ENCODE results near the gene ESR1.
A peak's percentile ranks its signal among the peaks of the same experiment; 100 is the strongest.

ESR1 gene

DNA sequence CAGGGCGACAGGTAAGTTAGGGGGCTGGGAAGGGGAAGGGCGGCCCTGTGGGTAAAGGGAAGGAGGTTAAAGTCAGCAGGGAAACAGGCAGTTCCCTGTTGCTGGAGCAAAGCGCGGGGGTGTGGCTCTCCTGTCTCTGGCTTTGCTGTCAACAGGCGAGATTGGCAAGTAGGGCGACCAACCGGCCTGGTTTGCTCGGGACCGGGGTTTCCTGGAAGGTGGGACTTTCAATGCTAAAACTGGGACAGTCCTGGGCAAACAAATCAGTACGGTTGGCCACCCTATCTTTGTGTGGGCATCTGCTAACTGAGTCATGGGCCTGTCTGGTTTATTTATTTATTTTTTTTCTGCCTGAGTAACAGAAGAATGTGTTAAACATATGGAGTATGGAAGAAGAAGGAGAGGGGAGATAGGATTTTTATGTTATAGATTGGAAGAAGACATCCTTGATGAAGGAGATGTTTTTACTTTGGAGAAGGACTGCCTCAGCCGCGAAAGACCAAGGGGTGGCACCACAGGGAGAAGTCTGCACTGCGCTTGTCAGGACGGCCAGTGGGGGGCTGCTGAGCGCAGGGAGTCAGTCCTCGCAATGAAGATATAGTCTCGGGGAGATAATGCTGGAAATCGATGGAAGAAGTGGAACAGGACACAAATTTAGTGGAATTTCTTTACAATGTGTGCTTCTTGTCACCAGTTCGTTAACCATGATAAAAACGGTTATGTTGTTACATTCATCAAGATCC is 43.4 kb upstream of the ESR1 start:
- no peak overlapping the region for H3K4me3 ChIP-seq (ENCODE audit: low read depth, low read length)
- no peak overlapping the region for H3K27ac ChIP-seq
- TF ChIP-seq, protein P1, sequence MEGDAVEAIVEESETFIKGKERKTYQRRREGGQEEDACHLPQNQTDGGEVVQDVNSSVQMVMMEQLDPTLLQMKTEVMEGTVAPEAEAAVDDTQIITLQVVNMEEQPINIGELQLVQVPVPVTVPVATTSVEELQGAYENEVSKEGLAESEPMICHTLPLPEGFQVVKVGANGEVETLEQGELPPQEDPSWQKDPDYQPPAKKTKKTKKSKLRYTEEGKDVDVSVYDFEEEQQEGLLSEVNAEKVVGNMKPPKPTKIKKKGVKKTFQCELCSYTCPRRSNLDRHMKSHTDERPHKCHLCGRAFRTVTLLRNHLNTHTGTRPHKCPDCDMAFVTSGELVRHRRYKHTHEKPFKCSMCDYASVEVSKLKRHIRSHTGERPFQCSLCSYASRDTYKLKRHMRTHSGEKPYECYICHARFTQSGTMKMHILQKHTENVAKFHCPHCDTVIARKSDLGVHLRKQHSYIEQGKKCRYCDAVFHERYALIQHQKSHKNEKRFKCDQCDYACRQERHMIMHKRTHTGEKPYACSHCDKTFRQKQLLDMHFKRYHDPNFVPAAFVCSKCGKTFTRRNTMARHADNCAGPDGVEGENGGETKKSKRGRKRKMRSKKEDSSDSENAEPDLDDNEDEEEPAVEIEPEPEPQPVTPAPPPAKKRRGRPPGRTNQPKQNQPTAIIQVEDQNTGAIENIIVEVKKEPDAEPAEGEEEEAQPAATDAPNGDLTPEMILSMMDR (IDR thresholded peaks at IDR 0.05; ENCODE audit: low read depth, low read length), result peak; percentile 85
- H3K27me3 ChIP-seq (ENCODE audit: insufficient read depth, low read depth, severe bottlenecking), result no peaks in the 10 kb centered on the region
- DNase-seq, result peak; percentile 80
- H3K36me3 ChIP-seq, result no peaks in the 10 kb centered on the region
- H3K9me3 ChIP-seq (ENCODE audit: severe bottlenecking), result no peaks in the 10 kb centered on the region

DNA sequence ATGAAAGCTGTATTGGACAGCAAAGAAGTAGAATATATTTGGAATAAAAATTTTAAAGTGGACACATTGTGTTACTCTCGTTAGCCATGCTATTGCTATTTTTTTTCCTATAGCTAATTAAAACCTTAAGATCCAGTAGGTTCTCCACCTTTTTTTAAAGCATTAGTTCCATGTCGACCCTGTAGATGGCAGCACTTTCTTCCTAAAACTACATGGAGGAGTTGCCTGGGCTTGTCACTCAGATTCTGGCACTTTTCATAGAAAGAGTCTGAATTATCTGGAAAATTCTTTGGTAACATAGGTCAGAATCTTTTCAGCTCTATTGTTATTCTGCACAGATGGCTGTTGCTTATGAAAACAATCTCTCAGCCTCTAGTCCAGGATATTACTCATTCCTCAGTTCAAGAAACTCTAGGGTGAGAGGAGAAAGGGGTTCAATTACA is 42.0 kb upstream of the ESR1 start:
- Histone ChIP-seq H3K4me3 (ENCODE audit: low read depth, low read length) (no peak overlapping the region), H3K27me3 (ENCODE audit: insufficient read depth, low read depth, severe bottlenecking) (no peaks in the 10 kb centered on the region), H3K9me3 (ENCODE audit: severe bottlenecking) (no peaks in the 10 kb centered on the region), H3K36me3 (no peaks in the 10 kb centered on the region), H3K27ac (peak overlapping the region; percentile 34; the same call in 1 of the 2 replicates)
- DNase-seq, result peak; percentile 57
- TF ChIP-seq, protein P1 (IDR thresholded peaks at IDR 0.05; ENCODE audit: low read depth, low read length), result peak; percentile 38

DNA sequence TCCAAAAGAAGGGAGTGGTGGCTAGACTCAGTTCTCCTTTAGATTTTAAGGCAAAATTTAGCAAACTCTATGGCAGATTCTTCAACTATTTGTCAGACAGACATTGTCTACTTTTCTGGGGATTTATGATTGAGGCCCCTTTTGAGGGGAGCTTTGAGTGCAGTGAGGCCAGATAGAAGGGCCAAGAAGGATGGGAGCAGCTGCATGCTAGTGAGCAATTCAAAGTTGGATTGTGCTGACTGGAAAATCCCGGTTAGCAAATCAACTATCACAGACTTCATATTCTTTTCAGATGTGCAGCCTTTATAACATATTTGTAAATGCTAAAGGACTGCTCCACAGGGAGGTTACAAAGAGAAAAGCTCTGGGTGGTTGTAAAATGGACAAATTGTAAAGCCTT is 35.0 kb upstream of the ESR1 start:
- TF ChIP-seq, protein P1 (IDR thresholded peaks at IDR 0.05; ENCODE audit: low read depth, low read length), result no peak
- no peak for DNase-seq
- no peaks in the 10 kb centered on the region for H3K36me3 ChIP-seq
- no peak overlapping the region for H3K27ac ChIP-seq
- H3K9me3 ChIP-seq (ENCODE audit: severe bottlenecking), result no peaks in the 10 kb centered on the region
- H3K4me3 ChIP-seq (ENCODE audit: low read depth, low read length), result no peak overlapping the region
- H3K27me3 ChIP-seq (ENCODE audit: insufficient read depth, low read depth, severe bottlenecking), result no peaks in the 10 kb centered on the region

DNA sequence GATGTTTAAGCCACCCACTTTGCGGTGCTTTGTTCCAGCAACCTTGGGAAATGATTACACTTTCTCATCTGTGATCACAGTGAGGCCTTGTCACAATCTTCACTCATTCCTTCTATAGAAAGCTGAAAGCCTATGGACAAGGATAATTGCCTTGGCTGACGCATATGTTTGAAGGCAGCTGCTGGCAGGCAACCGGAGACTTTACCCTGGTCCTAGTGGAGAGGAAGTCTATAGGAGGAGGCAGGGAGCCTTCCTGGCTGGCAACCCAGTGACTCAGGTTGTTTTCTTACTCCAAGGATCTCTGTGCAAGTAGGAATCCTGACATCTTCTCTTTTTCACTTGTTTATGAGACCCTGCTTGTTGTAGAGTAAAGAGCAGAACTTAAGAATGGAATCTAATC is 34.1 kb upstream of the ESR1 start:
- H3K27ac ChIP-seq, result no peak overlapping the region
- TF ChIP-seq, protein P1 (IDR thresholded peaks at IDR 0.05; ENCODE audit: low read depth, low read length), result no peak
- no peaks in the 10 kb centered on the region for H3K36me3 ChIP-seq
- no peak for DNase-seq
- H3K4me3 ChIP-seq (ENCODE audit: low read depth, low read length), result no peak overlapping the region
- no peaks in the 10 kb centered on the region for H3K27me3 ChIP-seq (ENCODE audit: insufficient read depth, low read depth, severe bottlenecking)
- no peaks in the 10 kb centered on the region for H3K9me3 ChIP-seq (ENCODE audit: severe bottlenecking)

- no peak overlapping the region for H3K27ac ChIP-seq
- no peak overlapping the region for H3K4me3 ChIP-seq (ENCODE audit: low read depth, low read length)
- no peaks in the 10 kb centered on the region for H3K9me3 ChIP-seq (ENCODE audit: severe bottlenecking)
- no peaks in the 10 kb centered on the region for H3K27me3 ChIP-seq (ENCODE audit: insufficient read depth, low read depth, severe bottlenecking)
- no peak for DNase-seq
- H3K36me3 ChIP-seq, result no peaks in the 10 kb centered on the region
- TF ChIP-seq, protein P1 (IDR thresholded peaks at IDR 0.05; ENCODE audit: low read depth, low read length), result no peak
Observed at GRCh38 chr6:151782560-151782959, 24.9 kb upstream of the ESR1 start.

GRCh38 chr6:151783692-151784091 is 23.8 kb upstream of the ESR1 start:
- no peak for DNase-seq
- H3K4me3 ChIP-seq (ENCODE audit: low read depth, low read length), result no peak overlapping the region
- no peaks in the 10 kb centered on the region for H3K9me3 ChIP-seq (ENCODE audit: severe bottlenecking)
- no peaks in the 10 kb centered on the region for H3K36me3 ChIP-seq
- TF ChIP-seq, protein P1 (IDR thresholded peaks at IDR 0.05; ENCODE audit: low read depth, low read length), result no peak
- no peaks in the 10 kb centered on the region for H3K27me3 ChIP-seq (ENCODE audit: insufficient read depth, low read depth, severe bottlenecking)
- H3K27ac ChIP-seq, result no peak overlapping the region

Measured in WERI-Rb-1 (cell line).